ENCODE data around the gene RBPJ. TPM values are rescaled to one million over a fixed set of nuclear protein-coding genes. Genes with fewer than 3 reads are reported as not detected.

The RBPJ gene
- total RNA-seq, 1 donor from 2014 or later = 121 TPM

GRCh38 chr4:26287756-26288155 is 33.1 kb upstream of the RBPJ start:
- Mint-ChIP-seq H3K27ac (ENCODE audit: unreplicated experiment) (no peak overlapping the region), H3K27me3 (ENCODE audit: unreplicated experiment) (peaks cover under 1% of the 10 kb centered on the region), H3K36me3 (ENCODE audit: unreplicated experiment) (no peaks in the 10 kb centered on the region), H3K9me3 (ENCODE audit: unreplicated experiment) (no peaks in the 10 kb centered on the region), H3K4me1 (ENCODE audit: low read depth, unreplicated experiment) (no peaks in the 10 kb centered on the region), H3K4me3 (ENCODE audit: unreplicated experiment) (no peak overlapping the region)
- no peak for TF ChIP-seq CTCF (IDR thresholded peaks at IDR 0.05; ENCODE audit: partially characterized antibody, unreplicated experiment)
- DNase-seq = no peak

GRCh38 chr4:26288355-26288909 is 32.4 kb upstream of the RBPJ start:
- no peak for TF ChIP-seq CTCF (IDR thresholded peaks at IDR 0.05; ENCODE audit: partially characterized antibody, unreplicated experiment)
- Mint-ChIP-seq H3K27me3 (ENCODE audit: unreplicated experiment) (peaks cover 1% of the 10 kb centered on the region), H3K27ac (ENCODE audit: unreplicated experiment) (no peak overlapping the region), H3K4me3 (ENCODE audit: unreplicated experiment) (no peak overlapping the region), H3K36me3 (ENCODE audit: unreplicated experiment) (no peaks in the 10 kb centered on the region), H3K9me3 (ENCODE audit: unreplicated experiment) (no peaks in the 10 kb centered on the region), H3K4me1 (ENCODE audit: low read depth, unreplicated experiment) (no peaks in the 10 kb centered on the region)
- no peak for DNase-seq

GRCh38 chr4:26289401-26289800 is 31.4 kb upstream of the RBPJ start:
- no peak for TF ChIP-seq CTCF (IDR thresholded peaks at IDR 0.05; ENCODE audit: partially characterized antibody, unreplicated experiment)
- Mint-ChIP-seq H3K27me3 (ENCODE audit: unreplicated experiment) (peaks cover 1% of the 10 kb centered on the region), H3K4me1 (ENCODE audit: low read depth, unreplicated experiment) (no peaks in the 10 kb centered on the region), H3K9me3 (ENCODE audit: unreplicated experiment) (peaks cover 1% of the 10 kb centered on the region), H3K4me3 (ENCODE audit: unreplicated experiment) (no peak overlapping the region), H3K27ac (ENCODE audit: unreplicated experiment) (no peak overlapping the region), H3K36me3 (ENCODE audit: unreplicated experiment) (no peaks in the 10 kb centered on the region)
- DNase-seq = no peak

- DNase-seq = no peak
- Mint-ChIP-seq H3K4me3 (ENCODE audit: unreplicated experiment) (no peak overlapping the region), H3K27me3 (ENCODE audit: unreplicated experiment) (peaks cover 3% of the 10 kb centered on the region), H3K27ac (ENCODE audit: unreplicated experiment) (no peak overlapping the region), H3K9me3 (ENCODE audit: unreplicated experiment) (peaks cover 1% of the 10 kb centered on the region), H3K36me3 (ENCODE audit: unreplicated experiment) (no peaks in the 10 kb centered on the region), H3K4me1 (ENCODE audit: low read depth, unreplicated experiment) (no peaks in the 10 kb centered on the region)
- TF ChIP-seq CTCF (IDR thresholded peaks at IDR 0.05; ENCODE audit: partially characterized antibody, unreplicated experiment) = no peak
These were observed 30.5 kb upstream of the RBPJ start for GRCh38 chr4:26290321-26290720.

- DNase-seq = no peak
- Mint-ChIP-seq H3K27ac (ENCODE audit: unreplicated experiment) (no peak overlapping the region), H3K36me3 (ENCODE audit: unreplicated experiment) (no peaks in the 10 kb centered on the region), H3K27me3 (ENCODE audit: unreplicated experiment) (peaks cover 3% of the 10 kb centered on the region), H3K9me3 (ENCODE audit: unreplicated experiment) (peaks cover 1% of the 10 kb centered on the region), H3K4me1 (ENCODE audit: low read depth, unreplicated experiment) (no peaks in the 10 kb centered on the region), H3K4me3 (ENCODE audit: unreplicated experiment) (no peak overlapping the region)
- TF ChIP-seq CTCF (IDR thresholded peaks at IDR 0.05; ENCODE audit: partially characterized antibody, unreplicated experiment) = no peak
These were observed 25.9 kb upstream of the RBPJ start for GRCh38 chr4:26294904-26295303.

Data from glutamatergic neuron (in vitro differentiated cells).